Measurements from ENCODE around the gene ADAM15.

- no peak for TF ChIP-seq CTCF (IDR thresholded peaks at IDR 0.05; ENCODE audit: low read depth, low read length, poor library complexity, severe bottlenecking)
- no peak for TF ChIP-seq EZH2phosphoT487 (IDR thresholded peaks at IDR 0.05; ENCODE audit: borderline replicate concordance, low read length)
Measured at GRCh38 chr1:155110381-155110780, 59.3 kb downstream of the ADAM15 start.

All from DOHH2 (cell line).